ENCODE results near the gene DAGLA.

DNA sequence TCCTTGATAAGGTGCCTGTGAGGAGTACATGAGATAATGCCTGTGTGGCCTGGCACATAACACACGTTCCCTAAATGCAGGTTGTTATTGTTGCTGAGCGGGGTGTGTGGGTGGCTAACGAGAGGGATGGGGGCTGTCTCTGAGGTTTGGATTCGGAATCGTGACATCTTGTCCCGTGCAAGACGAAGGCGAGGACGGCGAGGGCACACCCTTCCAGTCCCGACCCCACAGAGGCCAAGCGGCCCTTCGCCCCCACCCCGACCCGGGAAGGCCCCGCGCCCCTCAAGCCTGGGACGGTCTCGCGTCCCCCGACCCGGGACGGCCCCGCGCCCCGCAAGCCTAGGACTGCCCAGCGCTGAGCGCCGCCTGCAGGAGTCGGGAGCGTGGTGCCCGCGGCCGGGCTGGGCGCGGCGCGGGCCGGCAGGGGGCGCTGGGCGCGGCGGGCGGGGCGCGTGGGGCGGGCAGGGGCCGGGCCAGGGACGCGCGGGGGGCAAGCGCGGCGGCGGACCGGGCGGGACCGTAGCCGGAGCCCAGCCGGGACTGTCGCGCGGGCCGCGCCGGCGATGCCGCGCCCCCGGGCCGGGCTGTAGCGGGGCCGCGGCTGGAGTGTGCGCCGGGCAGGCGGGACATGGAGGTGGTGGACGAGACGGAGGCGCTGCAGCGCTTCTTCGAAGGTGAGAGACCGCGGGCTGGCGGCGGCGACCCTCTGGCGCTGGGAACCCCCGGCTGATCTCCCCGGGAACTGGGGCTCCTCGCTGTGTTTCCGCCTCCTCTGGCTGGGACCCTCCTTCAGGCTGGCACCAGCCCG lies 72.1 kb downstream of the DAGLA start, which contains the start of gene MYRF:
- TF ChIP-seq FOXK2 (IDR thresholded peaks at IDR 0.05), result no peak
- TF ChIP-seq SUZ12 (IDR thresholded peaks at IDR 0.05), result no peak
- no peak for TF ChIP-seq BHLHE40 (IDR thresholded peaks at IDR 0.05; ENCODE audit: borderline replicate concordance)
- no peak for TF ChIP-seq SP1 (IDR thresholded peaks at IDR 0.05)
- no peak for TF ChIP-seq ARNT (IDR thresholded peaks at IDR 0.05)
- no peak for TF ChIP-seq HDGF (IDR thresholded peaks at IDR 0.05; ENCODE audit: borderline replicate concordance)
- TF ChIP-seq, protein P1, sequence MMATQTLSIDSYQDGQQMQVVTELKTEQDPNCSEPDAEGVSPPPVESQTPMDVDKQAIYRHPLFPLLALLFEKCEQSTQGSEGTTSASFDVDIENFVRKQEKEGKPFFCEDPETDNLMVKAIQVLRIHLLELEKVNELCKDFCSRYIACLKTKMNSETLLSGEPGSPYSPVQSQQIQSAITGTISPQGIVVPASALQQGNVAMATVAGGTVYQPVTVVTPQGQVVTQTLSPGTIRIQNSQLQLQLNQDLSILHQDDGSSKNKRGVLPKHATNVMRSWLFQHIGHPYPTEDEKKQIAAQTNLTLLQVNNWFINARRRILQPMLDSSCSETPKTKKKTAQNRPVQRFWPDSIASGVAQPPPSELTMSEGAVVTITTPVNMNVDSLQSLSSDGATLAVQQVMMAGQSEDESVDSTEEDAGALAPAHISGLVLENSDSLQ (IDR thresholded peaks at IDR 0.05), result no peak
- no peak for TF ChIP-seq FOXA1 (IDR thresholded peaks at IDR 0.05)
- no peak for TF ChIP-seq CTBP1 (IDR thresholded peaks at IDR 0.05; ENCODE audit: borderline replicate concordance)
- no peak for TF ChIP-seq LEF1 (IDR thresholded peaks at IDR 0.05; ENCODE audit: borderline replicate concordance)
- no peak for TF ChIP-seq L3MBTL2 (conservative IDR thresholded peaks at IDR 0.05)
- no peak for TF ChIP-seq FOXM1 (IDR thresholded peaks at IDR 0.05; ENCODE audit: borderline replicate concordance)
- no peak for TF ChIP-seq TARDBP (IDR thresholded peaks at IDR 0.05)
